ENCODE data around the gene GRIP1.

GRIP1 gene

GRCh38 chr12:66598079-66598478 is 80.8 kb downstream of the GRIP1 start:
- no peak for DNase-seq

- DNase-seq, result peak; percentile 39
Measured at GRCh38 chr12:66596199-66596598, 82.7 kb downstream of the GRIP1 start.

GRCh38 chr12:66594688-66595087 is 84.2 kb downstream of the GRIP1 start:
- DNase-seq, result no peak

GRCh38 chr12:66590275-66590985 is 88.4 kb downstream of the GRIP1 start:
- no peak for DNase-seq

GRCh38 chr12:66589095-66589494 is 89.8 kb downstream of the GRIP1 start:
- no peak for DNase-seq

- DNase-seq, result peak; percentile 66
Measured at GRCh38 chr12:66587912-66588311, 91.0 kb downstream of the GRIP1 start.

- peak; percentile 23 for DNase-seq
Measured at GRCh38 chr12:66584673-66585072, 94.2 kb downstream of the GRIP1 start.

GRCh38 chr12:66573605-66574004 is 105.3 kb downstream of the GRIP1 start:
- DNase-seq, result no peak

- DNase-seq, result no peak
Measured at GRCh38 chr12:66572845-66573244, 106.0 kb downstream of the GRIP1 start.

GRCh38 chr12:66571361-66571915 is 107.4 kb downstream of the GRIP1 start:
- DNase-seq, result no peak

GRCh38 chr12:66563220-66563619 is 115.7 kb downstream of the GRIP1 start:
- DNase-seq, result no peak

- peak; percentile 11 for DNase-seq
Measured at GRCh38 chr12:66555113-66555512, 123.8 kb downstream of the GRIP1 start.

- peak; percentile 26 for DNase-seq
Measured at GRCh38 chr12:66552716-66553115, 126.2 kb downstream of the GRIP1 start.

- no peak for DNase-seq
Measured at GRCh38 chr12:66550626-66551025, 128.2 kb downstream of the GRIP1 start.

- no peak for DNase-seq
Measured at GRCh38 chr12:66549050-66549389, 129.9 kb downstream of the GRIP1 start.

GRCh38 chr12:66548338-66549049 is 130.4 kb downstream of the GRIP1 start:
- DNase-seq, result peak; percentile 2

GRCh38 chr12:66541426-66541825 is 137.4 kb downstream of the GRIP1 start:
- no peak for DNase-seq

- no peak for DNase-seq
Measured at GRCh38 chr12:66539431-66539830, 139.4 kb downstream of the GRIP1 start.

- DNase-seq, result no peak
Measured at GRCh38 chr12:66538970-66539369, 139.9 kb downstream of the GRIP1 start.

GRCh38 chr12:66537876-66538275 is 141.0 kb downstream of the GRIP1 start:
- DNase-seq, result no peak

GRCh38 chr12:66533767-66534166 is 145.1 kb downstream of the GRIP1 start:
- DNase-seq, result no peak

- DNase-seq, result no peak
Measured at GRCh38 chr12:66531766-66532165, 147.1 kb downstream of the GRIP1 start.

GRCh38 chr12:66529934-66530333 is 148.9 kb downstream of the GRIP1 start:
- DNase-seq, result no peak

GRCh38 chr12:66516561-66516960 is 162.3 kb downstream of the GRIP1 start:
- DNase-seq, result no peak
